Measurements from ENCODE around the gene TPP1. TPM values are rescaled to one million over a fixed set of nuclear protein-coding genes. Genes with fewer than 3 reads are reported as not detected.

The TPP1 gene
- total and polyA plus RNA-seq, 2 of the 13 experiments (the other 11 are each of a cell fraction or from before 2014, with no cell fraction given), result 13.9 to 74.6 TPM

GRCh38 chr11:6642957-6643356, 23.7 kb upstream of the TPP1 start:
- Histone ChIP-seq H2AFZ (ENCODE audit: low read length) (no peak overlapping the region), H3K27me3 (ENCODE audit: control insufficient read depth in 1 of 2, insufficient read depth in 2 of 2, low read length in 2 of 2) (peaks cover 4 to 83% of the 10 kb centered on the region in 2 experiments; a peak in 3 of 5 replicates), H3K36me3 (replicated peaks in 1 of 2; ENCODE audit: control insufficient read depth in 1 of 2, insufficient read depth in 2 of 2, low read length in 2 of 2) (no peaks in the 10 kb centered on the region), H3K9ac (ENCODE audit: insufficient read depth, low read depth, low read length) (no peak overlapping the region), H3K27ac (ENCODE audit: extremely low read length, insufficient read depth, low read length) (no peak overlapping the region), H4K20me1 (ENCODE audit: insufficient read depth, low read length) (no peaks in the 10 kb centered on the region), H3K4me2 (ENCODE audit: low read depth, low read length) (no peak overlapping the region), H3K9me3 (ENCODE audit: low read length) (no peaks in the 10 kb centered on the region), H3K4me1 (ENCODE audit: insufficient read depth, low read length) (peaks cover 14% of the 10 kb centered on the region), H3K79me2 (ENCODE audit: insufficient read depth, low read length) (no peaks in the 10 kb centered on the region), H3K4me3 (replicated peaks in 1 of 3; ENCODE audit: insufficient read depth in 1 of 3, low read depth in 2 of 3, low read length in 3 of 3) (no peak overlapping the region)
- FAIRE-seq, result no peak
- 17% methylated on average over 7 of the region's 7 CpGs for WGBS (ENCODE audit: low lambda C conversion rate)
- POLR2A ChIA-PET, result no interaction called here
- CTCF ChIA-PET (ENCODE audit: low intra/inter-chr PET ratio, low total read pairs), result no interaction called here
- no TSS peak for BruUV-seq (replicated peaks)
- in situ Hi-C loops (cut with HindIII; ENCODE audit: extremely low pct_ligation_motif_present, low pct_unique_long_range_greater_than_20kb), result no loop called here
- no peak for TF ChIP-seq CREBL2 (CRISPR knock-in tag; IDR thresholded peaks at IDR 0.05; ENCODE audit: borderline replicate concordance)
- no peak for ATAC-seq
- DNase-seq (ENCODE audit: low spot score), result no peak
- intact Hi-C loops (cut with micrococcal nuclease; ENCODE audit: unreplicated experiment), result no loop called here

- FAIRE-seq (no peak), ATAC-seq (no peak), DNase-seq (ENCODE audit: low spot score) (no peak)
- no peak overlapping the region for H3K4me2 ChIP-seq (ENCODE audit: low read depth, low read length)
- in situ Hi-C loops (cut with HindIII; ENCODE audit: extremely low pct_ligation_motif_present, low pct_unique_long_range_greater_than_20kb) (no loop called here), intact Hi-C loops (cut with micrococcal nuclease; ENCODE audit: unreplicated experiment) (no loop called here)
- no peak overlapping the region for H3K27ac ChIP-seq (ENCODE audit: extremely low read length, insufficient read depth, low read length)
- H3K9ac ChIP-seq (ENCODE audit: insufficient read depth, low read depth, low read length), result no peak overlapping the region
- POLR2A ChIA-PET, result no interaction called here
- no TSS peak for BruUV-seq (replicated peaks)
- H3K36me3 ChIP-seq (replicated peaks in 1 of 2; ENCODE audit: control insufficient read depth in 1 of 2, insufficient read depth in 2 of 2, low read length in 2 of 2), result no peaks in the 10 kb centered on the region
- no peak overlapping the region for H3K4me3 ChIP-seq (replicated peaks in 1 of 3; ENCODE audit: insufficient read depth in 1 of 3, low read depth in 2 of 3, low read length in 3 of 3)
- H3K79me2 ChIP-seq (ENCODE audit: insufficient read depth, low read length), result no peaks in the 10 kb centered on the region
- no peak for TF ChIP-seq ZNF740 (CRISPR knock-in tag; IDR thresholded peaks at IDR 0.05)
- peaks cover 3 to 70% of the 10 kb centered on the region in 2 experiments; a peak in 3 of 5 replicates for H3K27me3 ChIP-seq (ENCODE audit: control insufficient read depth in 1 of 2, insufficient read depth in 2 of 2, low read length in 2 of 2)
- WGBS (ENCODE audit: low lambda C conversion rate), result no CpG with 5 or more reads among the region's 26 CpGs
- H2AFZ ChIP-seq (ENCODE audit: low read length), result no peak overlapping the region
- CTCF ChIA-PET (ENCODE audit: low intra/inter-chr PET ratio, low total read pairs), result no interaction called here
- peaks cover 30% of the 10 kb centered on the region for H3K4me1 ChIP-seq (ENCODE audit: insufficient read depth, low read length)
- no peaks in the 10 kb centered on the region for H4K20me1 ChIP-seq (ENCODE audit: insufficient read depth, low read length)
- H3K9me3 ChIP-seq (ENCODE audit: low read length), result no peaks in the 10 kb centered on the region
Measured at GRCh38 chr11:6640985-6641701, 21.9 kb upstream of the TPP1 start.

Measured in HepG2 (cell line).